Esophagus muscularis mucosa (tissue), 3 donors: ENCODE data around the gene ZBED1.

ENCODE experiments used
- CTCF ChIP-seq, 3 experiments: fragments of 200-600 bp in 2 of 3; fragments of 450-650 bp in 1 of 3; sonication (generic) in 2 of 3; IDR thresholded peaks; one replicate each; pipeline ENCODE4 v1.5.1; 2017 to 2019; ENCODE audit warnings: antibody characterized with exemption in 3 of 3, mild to moderate bottlenecking in 2 of 3, moderate library complexity in 1 of 3
- POLR2A ChIP-seq: fragments of 450-650 bp; IDR thresholded peaks from one replicate; pipeline ENCODE4 v1.6.1; 2017; ENCODE audit warnings: antibody characterized with exemption, moderate library complexity, mild to moderate bottlenecking, low read depth

GRCh38 chrX:2512501-2512900, 11.7 kb upstream of the ZBED1 start:
- TF ChIP-seq POLR2A (no peak), CTCF (IDR thresholded peaks at IDR 0.05) (no peak)
